Stimulated activated CD4-positive, alpha-beta T cell treated with anti-CD3 and anti-CD28 coated beads, TNF-alpha, amount 100 ng/mL, for 4 hours (primary cell): ENCODE data around the gene HOXD13.

Source experiments
- DNase-seq, 3 experiments: peaks; one replicate each; pipeline ENCODE4 v3.0.0-alpha.2; 2020; ENCODE audit warnings: low read depth in 3 of 3

Gene HOXD13

DNA sequence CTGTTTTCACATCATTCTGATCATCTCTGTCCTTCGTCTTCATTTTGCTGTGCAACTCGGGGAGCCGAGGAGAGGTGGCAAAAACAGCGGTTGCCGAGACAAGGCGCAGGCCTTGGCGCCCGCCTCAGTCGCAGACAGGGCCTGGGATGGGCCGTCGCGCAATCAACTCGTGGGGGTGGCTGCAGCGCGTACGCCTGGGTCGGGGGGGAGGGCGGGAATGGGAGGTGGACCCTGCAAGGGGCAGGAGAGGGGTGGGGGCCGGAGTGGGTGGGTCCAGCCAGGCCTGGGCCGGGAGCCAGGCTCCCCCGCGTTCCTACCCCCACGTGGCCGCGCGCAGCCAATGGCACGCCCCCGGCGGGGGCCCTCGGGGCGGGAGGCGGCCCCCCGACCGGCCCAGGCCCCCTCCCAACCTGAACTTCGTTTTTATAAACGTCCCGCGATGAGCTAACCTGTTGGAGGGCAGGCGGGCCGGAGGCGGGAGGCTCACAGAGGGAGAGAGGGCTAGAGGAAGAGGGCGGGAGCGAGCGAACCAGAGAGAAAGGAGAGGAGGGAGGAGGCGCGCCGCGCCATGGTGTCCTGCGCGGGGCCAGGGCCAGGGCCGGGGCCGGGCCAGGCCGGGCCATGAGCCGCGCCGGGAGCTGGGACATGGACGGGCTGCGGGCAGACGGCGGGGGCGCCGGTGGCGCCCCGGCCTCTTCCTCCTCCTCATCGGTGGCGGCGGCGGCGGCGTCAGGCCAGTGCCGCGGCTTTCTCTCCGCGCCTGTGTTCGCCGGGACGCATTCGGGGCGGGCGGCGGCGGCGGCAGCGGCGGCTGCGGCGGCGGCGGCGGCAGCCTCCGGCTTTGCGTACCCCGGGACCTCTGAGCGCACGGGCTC is at the start of gene HOXD13:
TSS of gene HOXD13 (plus strand) at position 452 of the 875 bp plus-strand sequence. CDS start at position 622, 170 bp downstream.
- no peak for DNase-seq

DNA sequence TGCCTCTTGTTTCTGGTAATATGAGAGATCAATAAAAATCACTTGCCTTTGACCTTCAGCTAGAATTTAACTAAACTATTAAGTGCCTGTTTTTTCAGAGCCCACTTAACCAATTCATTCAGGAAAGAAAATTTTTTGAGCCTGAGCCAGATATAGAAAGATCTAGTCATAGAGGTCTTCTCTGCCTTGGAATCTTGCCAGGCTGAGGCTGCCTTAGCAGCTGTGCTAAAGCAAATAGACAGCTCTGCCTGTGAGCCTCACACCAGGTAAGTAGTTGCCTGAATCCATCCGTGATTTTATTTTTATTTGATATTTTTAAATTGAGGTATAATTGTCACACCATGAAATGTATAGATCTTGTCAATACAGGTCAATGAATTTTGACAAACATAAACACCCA is 36.1 kb upstream of the HOXD13 start:
- no peak for DNase-seq

DNA sequence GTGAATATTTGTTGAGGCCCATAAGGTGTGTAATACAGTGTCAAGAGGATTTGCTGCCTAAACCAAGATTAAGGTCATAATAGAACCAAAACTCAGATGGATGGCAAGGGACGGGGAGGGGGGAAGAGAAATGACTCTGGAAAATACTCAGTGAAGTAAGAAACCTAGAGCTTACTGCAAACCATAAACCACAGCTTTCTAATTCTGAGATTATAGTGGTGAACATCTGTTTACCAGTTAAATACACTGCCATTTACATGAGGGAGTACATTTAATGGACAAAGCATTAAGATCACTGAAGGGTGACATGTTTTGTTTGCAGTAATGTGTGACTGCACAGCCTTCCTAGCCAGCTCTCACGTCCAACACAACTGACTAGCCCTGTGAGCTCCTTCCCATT is 28.6 kb upstream of the HOXD13 start:
- DNase-seq: no peak

DNA sequence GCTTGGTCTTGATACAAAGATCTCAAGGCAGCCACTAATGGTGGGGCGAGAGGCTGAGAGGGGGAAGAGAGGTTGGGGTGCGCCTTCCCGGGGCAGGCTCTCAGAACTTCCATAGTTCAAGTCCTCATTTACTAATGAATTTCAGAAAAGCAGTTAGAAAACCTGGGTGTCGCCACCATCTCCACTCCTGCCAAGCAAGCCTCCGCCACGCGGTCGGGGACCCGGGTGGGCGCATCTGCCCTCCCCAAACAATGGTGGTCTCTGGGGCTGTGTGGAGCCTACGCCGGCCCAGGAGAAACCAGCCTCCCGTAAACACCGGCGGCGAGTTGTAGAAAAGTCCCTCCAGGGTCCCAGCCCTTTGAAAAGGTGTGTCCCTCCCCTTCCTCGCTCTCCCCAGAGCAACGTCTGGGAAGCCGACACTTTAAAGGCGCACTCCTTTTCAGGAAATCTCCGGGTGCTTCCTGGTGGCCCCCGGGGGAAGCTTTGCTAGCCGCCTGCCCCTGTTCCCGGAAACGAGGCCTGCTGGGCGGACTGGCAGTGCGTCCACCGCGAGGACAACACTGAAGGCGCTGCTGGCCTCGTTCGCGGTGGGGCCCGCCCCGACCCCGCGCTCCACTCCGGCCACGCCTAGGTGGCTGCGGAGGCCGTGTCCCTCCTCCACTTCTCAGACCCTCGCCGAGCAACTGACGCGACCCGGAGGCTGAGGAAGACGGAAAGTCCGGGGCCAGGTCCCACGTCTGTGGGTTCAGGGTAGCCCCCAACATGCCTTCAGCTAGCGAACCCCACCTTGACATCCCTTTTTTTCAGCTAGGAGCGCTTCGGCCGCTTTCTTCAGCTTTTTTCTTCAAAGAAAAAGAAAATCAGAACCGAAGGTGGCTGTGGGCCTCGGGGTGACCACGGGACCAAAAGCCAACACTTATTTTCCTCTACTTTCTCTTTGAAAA is 25.6 kb upstream of the HOXD13 start:
- DNase-seq: no peak

DNA sequence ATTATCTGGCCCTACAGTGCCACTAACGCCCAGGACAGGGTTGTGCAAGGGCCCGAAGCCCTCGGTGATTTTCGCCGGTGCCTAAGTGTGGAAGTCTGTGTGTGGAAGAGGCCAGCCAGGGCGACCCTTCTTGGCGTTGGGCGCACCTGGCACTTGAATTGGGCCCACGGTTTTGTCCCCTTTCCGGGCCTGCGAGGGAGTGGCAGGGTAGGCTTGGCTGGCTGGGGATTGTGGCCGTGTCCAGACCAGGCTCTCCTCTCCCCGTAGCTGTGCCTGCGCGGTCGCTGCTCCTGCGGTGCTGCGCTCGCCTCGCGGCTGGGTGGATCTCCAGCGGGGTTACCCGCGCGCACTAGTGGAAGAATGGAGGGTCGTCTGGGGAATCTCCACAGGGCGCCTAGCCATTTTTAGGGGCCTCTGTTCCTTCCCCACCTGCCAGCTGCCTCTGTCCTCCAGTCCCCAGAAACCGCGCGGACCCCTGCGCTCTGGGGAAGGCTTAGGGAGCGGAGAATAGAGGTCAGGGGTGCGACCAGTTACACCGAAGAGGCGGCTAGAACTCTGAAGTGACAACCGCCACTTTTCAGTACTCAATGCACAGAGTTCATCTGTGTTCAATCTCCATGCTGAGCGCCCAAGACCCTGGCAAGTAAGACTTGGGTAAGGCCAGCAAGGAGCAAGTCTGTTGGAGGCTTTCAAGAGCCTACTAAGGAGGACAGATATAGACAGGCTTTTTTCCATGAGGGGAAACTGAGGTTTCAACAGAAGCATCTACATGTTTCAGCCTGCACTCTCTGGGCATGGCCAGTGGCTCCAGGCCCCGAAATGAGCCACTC is 24.7 kb upstream of the HOXD13 start:
- DNase-seq: no peak

DNA sequence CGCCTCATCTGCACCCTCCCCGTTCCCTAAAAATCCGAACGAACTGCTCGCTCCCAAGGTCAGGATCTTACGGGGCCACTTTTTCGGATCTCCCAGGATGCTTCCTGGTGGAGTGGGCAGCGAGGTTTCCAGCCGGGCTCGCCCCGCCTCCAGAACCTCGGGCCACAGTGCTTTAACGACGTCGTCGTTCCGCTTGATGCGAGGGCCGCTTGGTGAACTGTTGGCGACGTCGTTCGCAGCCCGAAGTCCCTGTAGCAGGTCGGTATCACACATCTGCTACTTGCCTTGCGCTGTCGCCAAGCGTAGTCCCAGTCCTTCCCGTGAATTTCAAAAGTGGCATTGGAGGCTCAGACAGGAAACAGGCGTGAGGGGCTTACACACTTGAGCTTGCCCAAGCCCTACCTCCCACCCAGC is 24.1 kb upstream of the HOXD13 start:
- no peak for DNase-seq

DNA sequence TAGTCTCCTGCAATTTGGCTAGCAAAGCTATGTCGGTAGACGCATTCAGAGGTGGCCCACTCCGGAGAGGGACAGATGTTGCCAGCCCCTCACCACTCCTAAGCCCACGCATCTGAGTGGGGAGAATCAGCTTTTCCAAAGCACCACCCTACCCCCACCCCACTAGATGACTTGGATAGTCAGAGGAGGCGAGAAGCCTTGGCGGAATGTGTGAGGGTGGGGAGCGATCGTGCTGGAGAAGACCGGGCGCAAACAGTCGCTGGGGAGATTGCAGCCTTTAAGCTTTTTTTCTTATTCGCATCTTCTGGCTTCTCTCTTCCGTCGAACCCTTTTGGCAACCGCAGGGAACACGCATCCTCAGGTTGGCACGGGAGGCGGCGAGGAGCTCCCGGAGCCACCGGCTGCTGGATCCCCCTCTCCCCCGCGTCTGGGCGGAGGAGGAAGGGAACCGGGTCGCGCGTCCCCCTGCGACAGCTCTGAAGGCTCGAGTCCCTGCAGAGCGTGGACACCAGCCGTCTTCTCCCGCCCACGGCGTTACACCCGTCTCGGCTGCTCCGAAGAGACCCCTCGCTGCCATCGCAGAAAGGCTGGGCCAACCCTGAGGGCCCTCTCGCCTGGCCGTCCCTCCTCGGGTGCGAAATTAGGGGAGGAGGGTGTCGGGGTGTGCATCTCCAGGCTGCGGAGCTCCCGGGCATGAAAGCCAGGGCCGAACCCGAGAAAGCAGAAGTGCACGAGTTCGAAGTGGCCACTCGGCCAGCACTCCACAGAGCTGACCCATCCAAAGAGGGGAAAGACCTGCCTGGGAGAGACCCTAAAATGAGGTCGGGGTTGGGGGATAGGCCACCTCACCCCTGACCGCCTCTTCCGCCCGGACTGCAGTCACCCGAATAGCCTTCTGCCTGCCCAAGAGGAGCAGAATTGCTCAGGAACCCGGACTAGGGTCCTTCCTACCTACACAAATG is 20.9 kb upstream of the HOXD13 start:
- no peak for DNase-seq

DNA sequence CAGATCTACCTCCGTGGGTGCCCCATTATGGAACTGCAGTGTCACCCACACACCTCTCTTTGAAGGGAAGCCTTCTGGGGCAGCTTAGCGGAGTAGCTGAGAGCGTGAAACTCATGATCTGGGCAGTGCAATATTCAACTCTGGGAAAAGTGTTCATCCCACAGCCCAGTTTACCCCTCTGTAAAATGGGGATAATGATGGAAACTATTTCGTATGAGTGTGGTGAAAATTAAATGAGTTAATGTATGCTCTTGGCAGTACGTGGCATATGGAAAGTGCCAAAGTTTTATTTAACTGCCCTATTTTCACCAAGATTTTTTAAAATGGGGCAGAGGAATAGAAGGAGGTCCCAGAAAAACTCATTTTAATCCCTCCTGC is 20.2 kb upstream of the HOXD13 start:
- no peak for DNase-seq

DNA sequence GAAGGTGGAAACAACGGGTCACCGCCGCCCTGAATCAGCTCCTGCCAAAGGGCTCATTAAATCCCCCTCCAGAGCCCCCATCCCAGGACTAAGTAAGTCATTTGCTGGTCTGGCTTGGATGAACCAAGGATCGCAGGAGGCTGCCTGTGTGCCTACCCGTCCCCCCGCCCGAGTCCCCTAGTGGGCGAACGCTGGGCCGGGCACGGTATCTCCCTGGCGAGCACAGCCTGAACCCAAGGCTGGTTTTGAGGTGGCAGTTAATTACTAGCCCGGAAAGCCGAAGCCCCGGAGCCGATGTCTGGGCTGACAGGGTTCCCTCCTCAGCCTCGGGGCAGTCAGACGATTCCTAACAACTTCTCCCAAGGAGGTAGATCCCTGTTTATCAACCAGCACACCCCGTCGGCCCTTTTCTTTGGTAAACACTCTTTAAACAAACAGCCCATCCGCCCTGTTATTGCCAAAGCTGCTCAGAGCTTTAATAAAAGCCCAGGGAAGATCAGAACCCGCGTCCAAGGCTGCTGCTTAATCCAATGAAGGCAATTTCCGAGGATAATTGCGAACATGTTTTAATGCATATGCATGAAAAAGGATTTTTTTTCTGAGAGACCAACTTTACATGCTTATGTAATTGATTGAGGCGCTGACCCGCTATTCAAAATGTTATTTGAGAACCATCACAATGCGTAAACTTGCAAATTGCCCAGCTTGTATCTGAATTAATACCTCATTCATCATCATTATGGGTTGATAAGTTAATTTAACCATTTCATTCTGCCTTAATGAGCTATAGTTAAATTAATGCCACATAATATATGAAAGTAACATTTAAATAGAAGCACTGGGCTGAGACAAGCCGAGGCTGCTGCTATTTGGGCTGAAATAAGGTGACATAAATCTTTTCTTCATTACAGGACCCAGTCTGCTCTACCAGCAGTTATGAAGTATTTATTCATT is 19.3 kb upstream of the HOXD13 start:
- no peak for DNase-seq

DNA sequence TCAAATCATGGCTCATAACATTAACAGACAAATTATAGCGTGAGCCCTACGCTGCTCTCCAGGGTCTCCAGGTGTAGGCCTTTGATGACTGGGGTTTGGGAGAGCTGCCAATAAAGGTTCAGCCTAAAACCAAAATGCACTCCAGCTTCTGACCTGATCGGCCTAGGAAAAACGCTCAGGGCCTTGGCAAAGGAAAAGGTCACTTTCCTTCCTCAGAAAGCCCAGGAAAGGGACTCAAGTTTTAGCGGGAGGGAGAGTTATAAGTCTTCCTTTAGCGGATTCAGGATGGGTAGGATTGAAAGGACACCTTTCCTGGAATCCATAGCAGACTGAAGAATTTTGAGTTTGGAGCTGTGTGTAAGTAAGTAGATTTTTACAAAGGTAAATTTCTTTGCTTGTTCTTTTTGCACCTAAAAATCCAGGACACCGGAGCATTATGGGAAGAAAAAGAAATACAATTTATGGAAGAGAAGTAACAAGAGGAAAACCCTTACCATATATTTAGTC is 17.5 kb upstream of the HOXD13 start:
- DNase-seq: no peak

DNA sequence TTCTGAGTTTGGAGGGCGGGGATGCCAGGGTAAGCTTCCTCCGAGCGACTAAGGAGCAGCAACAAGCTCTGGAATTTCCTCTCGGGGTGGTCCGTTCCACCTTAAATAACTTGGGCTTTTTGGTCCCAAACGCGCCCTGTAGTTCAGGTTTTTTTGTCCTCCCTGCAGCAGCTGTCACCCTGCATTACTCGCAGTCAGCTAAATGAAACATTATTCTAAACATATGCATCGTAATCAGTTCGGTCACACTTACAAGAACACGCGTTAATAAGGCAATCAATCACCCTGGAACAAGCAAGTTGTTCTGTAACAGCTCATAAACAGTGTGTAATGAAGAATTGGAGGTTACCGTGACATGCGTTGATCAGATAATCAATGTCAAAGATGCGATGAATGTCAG is 17.0 kb upstream of the HOXD13 start:
- DNase-seq: no peak

DNA sequence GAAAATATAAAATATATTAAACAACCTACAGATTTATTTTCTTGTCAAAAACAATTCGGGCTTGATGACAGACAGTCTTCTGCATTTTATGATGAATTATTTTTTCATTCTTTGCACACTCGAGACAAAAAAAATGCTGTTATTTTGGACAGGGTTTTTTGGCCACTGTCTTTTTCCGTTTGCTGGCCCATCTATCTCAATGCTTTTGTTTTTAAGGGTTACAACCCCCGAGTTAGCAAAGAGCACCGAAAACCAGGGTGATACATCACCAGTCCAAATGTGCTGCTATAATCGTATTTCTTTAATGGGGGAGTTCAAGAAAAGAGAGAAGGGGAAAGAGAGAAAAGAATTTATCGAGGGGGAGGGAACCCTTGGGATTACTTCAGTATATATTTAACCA is 16.5 kb upstream of the HOXD13 start:
- DNase-seq: no peak

DNA sequence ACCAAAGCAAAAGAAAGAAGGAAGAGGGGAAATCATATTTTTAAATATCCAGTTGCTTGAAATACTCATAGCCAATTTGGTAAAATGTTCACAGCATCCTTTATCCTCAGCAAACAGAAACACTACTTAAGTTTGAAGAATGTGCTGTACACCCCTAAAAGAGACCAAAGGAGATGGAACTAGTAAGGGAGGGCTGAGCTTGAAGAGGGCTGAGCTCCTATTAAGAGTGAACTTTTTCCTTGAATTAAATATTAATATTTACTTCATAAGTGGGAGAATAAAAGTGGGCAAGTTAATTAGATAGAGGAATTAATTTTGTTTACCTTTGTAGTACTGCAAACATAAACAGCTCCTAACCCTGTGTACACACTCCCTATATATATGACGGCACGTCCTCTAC is 15.7 kb upstream of the HOXD13 start:
- no peak for DNase-seq

DNA sequence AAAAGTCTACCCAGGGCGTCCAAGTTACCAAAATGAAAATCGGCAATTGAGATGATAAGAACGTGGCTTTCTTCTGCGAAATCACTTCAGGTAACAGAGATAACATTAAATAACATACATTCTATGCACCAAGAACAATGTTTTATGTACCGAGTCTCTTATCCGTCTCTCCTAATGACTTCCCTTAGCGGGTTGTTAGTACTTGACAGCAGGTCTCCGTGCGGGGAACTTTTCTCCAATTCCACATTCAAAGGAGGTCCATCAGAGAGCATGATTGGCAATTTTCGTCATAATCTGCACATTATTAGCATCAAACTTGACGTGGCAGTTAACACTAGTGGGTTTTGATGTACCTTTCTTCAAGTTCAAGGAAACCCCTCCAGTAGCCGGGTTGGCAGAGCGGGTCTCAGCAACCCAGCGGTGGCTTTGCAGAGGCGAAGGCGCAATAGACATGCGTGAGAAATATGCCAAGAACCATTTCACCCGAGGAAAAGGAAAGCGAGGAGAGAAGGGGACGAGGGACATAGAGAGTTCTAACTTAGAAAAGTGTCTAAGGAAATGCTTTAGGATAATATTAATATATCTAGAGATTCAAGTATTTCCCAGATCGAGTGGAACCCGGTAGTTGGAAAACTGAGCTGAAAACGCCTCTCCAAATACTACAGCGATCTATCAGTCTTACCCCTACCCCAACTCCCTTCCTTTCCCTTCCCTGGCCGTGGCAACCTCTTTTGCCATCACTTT is 13.8 kb upstream of the HOXD13 start:
- no peak for DNase-seq

DNA sequence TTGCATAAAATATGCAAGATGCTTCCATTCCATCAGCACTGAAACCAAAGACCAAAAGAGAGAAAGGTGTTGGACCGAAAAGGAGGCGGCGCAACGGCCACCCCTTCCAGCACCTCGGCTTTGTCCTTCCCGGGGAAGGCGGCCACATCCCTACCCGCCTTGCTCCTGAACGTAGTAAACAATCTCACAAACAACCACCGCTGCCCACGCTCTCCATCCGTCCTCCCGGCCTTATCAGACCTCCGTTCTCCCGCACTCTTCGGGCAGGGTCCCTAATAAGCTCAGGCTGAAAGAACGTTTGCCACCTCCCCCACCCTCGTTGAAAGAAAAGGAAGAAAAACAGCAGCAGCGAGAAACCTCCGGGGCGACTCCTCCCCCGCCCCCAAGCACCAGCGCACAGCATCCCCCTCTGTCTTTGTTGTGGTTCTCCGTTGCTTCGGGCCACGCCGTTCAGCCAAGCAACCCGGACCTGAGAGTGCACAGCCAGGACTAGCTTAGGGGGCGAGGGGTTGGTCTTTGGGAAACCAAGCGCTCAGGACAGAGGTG is 13.2 kb upstream of the HOXD13 start:
- DNase-seq: no peak

DNA sequence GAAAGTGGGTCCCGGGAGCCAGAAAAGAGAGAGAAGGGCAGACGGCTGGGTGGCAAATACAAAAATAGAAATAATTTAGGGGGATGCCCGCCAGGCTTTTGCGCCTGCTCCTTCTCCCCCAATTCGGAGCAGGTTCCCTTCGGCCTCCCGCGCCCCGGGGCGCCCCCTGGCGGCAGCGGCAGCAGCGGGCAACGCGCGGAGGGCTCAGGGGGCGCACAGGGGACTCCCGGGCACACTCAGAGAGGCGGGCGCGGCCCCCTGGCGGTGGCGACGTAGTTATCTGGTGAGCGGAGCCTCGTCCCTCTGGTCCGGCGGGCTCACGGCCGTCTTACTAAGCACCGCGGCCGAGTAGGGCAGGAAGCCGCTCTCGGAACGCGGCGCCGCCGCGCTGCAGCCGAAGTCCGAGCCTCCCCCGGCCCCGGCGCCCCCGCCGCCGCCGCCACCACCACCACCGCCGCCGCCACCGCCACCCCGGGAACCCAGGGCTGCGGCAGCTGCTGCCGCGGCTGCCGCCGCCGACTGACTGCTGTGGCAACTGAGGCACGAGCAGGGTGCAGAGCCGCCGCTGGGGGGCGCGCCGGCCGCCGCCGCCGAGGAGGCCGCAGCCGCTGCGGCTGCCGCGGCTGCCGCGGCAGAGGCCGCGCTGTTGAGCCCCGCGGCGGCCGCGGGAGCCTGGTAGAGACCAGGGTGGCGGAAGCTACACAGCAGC is 12.5 kb upstream of the HOXD13 start:
- DNase-seq: no peak

DNA sequence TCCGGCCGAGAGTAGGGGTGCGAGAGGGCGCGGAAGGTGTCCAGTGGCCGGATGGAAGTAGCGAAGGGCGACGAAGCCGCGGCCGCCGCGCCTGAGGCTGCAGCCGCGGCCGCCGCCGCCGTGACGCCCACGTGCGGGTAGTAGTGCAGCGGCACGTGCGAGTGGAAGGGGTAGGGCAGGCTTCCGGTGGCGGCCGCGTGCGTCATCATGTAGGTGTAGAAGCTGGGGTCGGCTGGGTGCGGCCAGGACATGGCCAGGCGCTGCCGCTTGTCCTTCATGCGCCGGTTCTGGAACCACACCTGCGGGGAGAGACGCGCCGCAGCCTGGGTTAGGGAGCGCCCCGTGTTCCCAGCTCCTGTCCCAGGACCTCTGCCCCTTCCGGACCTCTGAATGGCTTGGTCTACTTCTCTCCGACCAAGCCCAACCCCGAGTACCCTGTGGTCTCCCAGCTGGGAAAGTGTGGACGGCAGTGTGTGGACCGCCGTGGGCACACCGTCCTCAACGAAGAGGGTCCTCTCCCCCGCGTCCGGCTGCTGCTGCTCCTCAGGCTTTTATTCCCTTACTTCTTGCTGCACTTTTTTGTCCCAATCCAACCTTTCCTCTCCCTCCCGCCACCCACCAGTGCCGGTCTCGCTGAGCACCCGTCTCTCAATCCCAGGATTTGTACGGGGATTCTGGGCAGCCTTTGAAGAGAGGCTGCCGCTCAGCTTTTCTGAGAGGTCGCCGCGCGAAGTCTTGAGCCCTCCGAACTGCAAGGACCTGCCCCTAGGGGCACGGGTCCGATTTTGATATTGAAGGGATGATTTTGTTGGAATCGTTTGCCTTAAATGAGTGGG is 11.8 kb upstream of the HOXD13 start:
- no peak for DNase-seq
